BLaER1 treated with 17β-estradiol and CSF1 and Interleukin-3, amounts not matched to agents 10 nM and 100 nM (cell line): ENCODE results near the gene PAQR4.
A peak's percentile ranks its signal among the peaks of the same experiment; 100 is the strongest.

Source experiments
- H3K27ac ChIP-seq, 11 experiments: shearing (Covaris generic); formaldehyde crosslinking; 2 replicates each; pipeline ENCODE4 v1.8.1; 2022
- H3K27me3 ChIP-seq, 11 experiments: shearing (Covaris generic); formaldehyde crosslinking; 2 replicates each; pipeline ENCODE4 v1.8.1; 2022
- H3K36me3 ChIP-seq, 11 experiments: shearing (Covaris generic); formaldehyde crosslinking; 2 replicates each; pipeline ENCODE4 v1.8.1; 2022
- H3K4me1 ChIP-seq, 10 experiments: shearing (Covaris generic); formaldehyde crosslinking; 2 replicates each; pipeline ENCODE4 v1.8.1; 2022
- H3K4me2 ChIP-seq, 11 experiments: shearing (Covaris generic); formaldehyde crosslinking; 2 replicates each; pipeline ENCODE4 v1.8.1; 2022
- H3K4me3 ChIP-seq, 10 experiments: shearing (Covaris generic); formaldehyde crosslinking; 2 replicates each; pipeline ENCODE4 v1.8.1; 2022
- H3K9ac ChIP-seq, 11 experiments: shearing (Covaris generic); formaldehyde crosslinking; 2 replicates each; pipeline ENCODE4 v1.8.1; 2022
- H3K9me3 ChIP-seq, 11 experiments: shearing (Covaris generic); formaldehyde crosslinking; replicated peaks in 1 of 11; 2 replicates each; pipeline ENCODE4 v1.8.1; 2022
- H4K20me1 ChIP-seq, 11 experiments: shearing (Covaris generic); formaldehyde crosslinking; 2 replicates each; pipeline ENCODE4 v1.8.1; 2022
- Cebpa-rat ChIP-seq, 11 experiments: shearing (Covaris generic); IDR thresholded peaks; 2 replicates each; pipeline ENCODE4 v1.8.1; 2022

The PAQR4 gene

DNA sequence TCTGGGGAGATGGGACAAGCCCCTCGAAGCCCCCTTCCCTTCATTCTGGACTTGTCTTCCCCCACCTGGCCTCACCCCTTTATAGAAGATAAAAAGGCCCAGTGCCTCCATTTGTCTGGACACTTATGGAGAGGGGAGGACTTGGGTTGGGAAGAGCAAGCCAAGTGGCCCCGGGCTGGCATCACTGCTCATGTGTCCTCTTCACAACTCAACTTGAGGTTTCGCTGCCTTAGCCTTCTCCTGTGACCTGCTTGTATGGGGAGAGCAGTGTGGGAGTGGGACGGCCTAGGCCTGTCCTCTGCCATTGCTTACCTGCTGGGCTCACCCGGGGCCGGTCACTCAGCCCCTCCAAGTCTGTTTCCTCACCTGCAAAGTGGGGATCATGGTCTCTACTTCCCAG is 1.4 kb downstream of the PAQR4 start:
- Histone ChIP-seq H3K27me3 (no peaks in the 10 kb centered on the region), H3K9me3 (no peaks in the 10 kb centered on the region), H3K36me3 (peaks cover 0 to 48% (median 15%) of the 10 kb centered on the region in 11 experiments; a peak in 14 of 22 replicates), H3K4me1 (peaks cover 74 to 84% (median 80%) of the 10 kb centered on the region in 10 experiments), H3K4me3 (peak overlapping the region; percentile 77 to 98 (median 94)), H3K27ac (peak overlapping the region in 10 of 11 experiments; percentile 61 to 89 (median 81); a peak in 19 of 22 replicates), H3K4me2 (peak overlapping the region; percentile 92 to 99 (median 96)), H3K9ac (peak overlapping the region; percentile 79 to 92 (median 86)), H4K20me1 (peaks cover 39 to 96% (median 79%) of the 10 kb centered on the region in 11 experiments)
- no peak for TF ChIP-seq Cebpa-rat (IDR thresholded peaks at IDR 0.05)

DNA sequence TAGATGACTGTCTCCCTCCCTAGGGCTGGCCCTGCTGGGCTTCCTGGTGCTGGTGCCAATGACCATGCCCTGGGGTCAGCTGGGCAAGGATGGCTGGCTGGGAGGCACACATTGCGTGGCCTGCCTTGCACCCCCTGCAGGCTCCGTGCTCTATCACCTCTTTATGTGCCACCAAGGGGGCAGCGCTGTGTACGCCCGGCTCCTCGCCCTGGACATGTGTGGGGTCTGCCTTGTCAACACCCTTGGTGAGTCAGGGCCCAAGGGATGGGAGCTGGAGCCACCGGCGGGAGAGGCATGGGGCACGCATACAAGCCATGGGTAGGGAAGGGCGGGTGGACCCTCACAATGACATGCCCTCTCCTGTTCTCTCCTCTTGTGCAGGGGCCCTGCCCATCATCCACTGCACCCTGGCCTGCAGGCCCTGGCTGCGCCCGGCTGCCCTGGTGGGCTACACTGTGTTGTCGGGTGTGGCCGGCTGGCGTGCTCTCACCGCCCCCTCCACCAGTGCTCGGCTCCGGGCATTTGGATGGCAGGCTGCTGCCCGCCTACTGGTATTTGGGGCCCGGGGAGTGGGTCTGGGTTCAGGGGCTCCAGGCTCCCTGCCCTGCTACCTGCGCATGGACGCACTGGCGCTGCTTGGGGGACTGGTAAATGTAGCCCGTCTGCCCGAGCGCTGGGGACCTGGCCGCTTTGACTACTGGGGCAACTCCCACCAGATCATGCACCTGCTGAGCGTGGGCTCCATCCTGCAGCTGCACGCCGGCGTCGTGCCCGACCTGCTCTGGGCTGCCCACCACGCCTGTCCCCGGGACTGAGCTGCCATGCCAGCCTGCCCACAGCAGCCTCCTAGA is 2.2 kb downstream of the PAQR4 start:
- peak overlapping the region in 3 of 11 experiments; percentile 9 to 83 (median 66); a peak in 2 of 22 replicates for H3K27ac ChIP-seq
- peaks cover 39 to 96% (median 80%) of the 10 kb centered on the region in 11 experiments for H4K20me1 ChIP-seq
- peak overlapping the region; percentile 92 to 99 (median 96) for H3K4me2 ChIP-seq
- H3K4me1 ChIP-seq, result peaks cover 73 to 86% (median 81%) of the 10 kb centered on the region in 10 experiments
- H3K27me3 ChIP-seq, result no peaks in the 10 kb centered on the region
- H3K36me3 ChIP-seq, result peaks cover 0 to 56% (median 23%) of the 10 kb centered on the region in 11 experiments; a peak in 14 of 22 replicates
- peak overlapping the region; percentile 77 to 98 (median 94); a peak in 19 of 20 replicates for H3K4me3 ChIP-seq
- no peak for TF ChIP-seq Cebpa-rat (IDR thresholded peaks at IDR 0.05)
- no peaks in the 10 kb centered on the region for H3K9me3 ChIP-seq
- H3K9ac ChIP-seq, result peak overlapping the region; percentile 79 to 92 (median 86); a peak in 20 of 22 replicates

DNA sequence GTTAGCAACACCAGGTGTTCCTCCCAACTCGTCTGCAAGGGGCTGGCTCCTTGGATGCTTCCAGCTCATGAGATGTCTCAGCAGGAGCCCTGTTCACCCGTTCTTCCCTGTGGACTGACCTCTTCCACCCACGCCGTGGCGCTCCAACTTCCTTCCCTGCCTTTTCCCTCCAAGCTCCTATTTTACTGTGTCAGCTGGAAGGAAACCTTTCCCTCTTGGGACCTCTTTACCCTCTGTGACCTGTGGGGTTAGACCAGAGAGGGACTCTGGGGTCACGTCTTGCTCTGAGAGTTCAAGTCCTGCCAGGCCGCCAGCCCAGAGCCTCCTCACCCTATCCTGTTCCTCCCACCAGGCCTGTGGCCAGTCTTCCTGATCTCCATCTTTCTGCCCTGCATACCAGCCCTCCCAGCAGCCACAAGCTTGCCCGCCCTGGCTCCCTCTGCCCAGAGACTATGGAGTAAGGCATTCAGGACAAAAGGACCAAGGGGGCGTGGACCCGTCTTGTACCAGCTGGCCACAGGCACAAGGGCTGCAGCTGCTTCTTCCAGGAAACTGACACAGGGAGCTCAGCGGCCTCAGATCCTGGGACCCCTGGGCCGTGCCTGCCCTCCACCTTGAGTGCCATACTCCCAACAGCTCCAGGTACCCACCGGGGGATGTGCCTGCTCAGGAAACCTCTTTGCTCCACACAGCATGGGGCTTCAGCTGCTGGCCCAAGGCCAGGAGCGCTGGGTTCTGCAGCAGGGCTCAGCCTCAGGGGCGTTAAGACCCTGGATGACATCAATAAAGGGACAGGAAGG is 3.0 kb downstream of the PAQR4 start:
- peaks cover 0 to 64% (median 31%) of the 10 kb centered on the region in 11 experiments; a peak in 14 of 22 replicates for H3K36me3 ChIP-seq

DNA sequence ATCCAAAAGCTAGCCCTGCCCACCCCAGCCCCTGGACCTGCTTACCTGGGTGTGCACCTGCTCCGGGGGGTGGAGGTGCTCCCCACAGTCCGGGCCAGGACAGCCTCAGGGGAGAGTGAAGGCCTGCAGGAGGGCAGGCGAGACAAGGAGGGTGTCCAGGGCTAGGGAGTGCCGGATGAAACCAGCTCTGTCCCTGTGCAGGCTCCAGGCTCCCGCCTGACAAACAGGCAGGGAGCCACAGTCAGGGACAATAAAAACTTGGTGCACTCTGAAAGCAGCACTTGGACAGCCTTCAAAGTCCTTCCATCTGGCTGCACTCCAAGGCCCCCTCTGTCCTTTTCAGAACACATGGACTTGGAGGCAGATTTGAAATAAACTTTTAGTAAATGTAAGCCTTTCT is 3.9 kb downstream of the PAQR4 start:
- H3K4me2 ChIP-seq, result peak overlapping the region; percentile 92 to 99 (median 96)

More for the DNA sequence above, 3.0 kb downstream of the PAQR4 start:
- peak overlapping the region in 7 of 11 experiments; percentile 25 to 66 (median 55); a peak in 11 of 22 replicates for H3K27ac ChIP-seq
- H3K27me3 ChIP-seq, result no peaks in the 10 kb centered on the region
- peaks cover 72 to 91% (median 88%) of the 10 kb centered on the region in 10 experiments for H3K4me1 ChIP-seq
- TF ChIP-seq Cebpa-rat (IDR thresholded peaks at IDR 0.05), result no peak
- peak overlapping the region in 9 of 11 experiments; percentile 83 to 92 (median 88); a peak in 17 of 22 replicates for H3K9ac ChIP-seq
- H3K4me3 ChIP-seq, result peak overlapping the region in 8 of 10 experiments; percentile 77 to 98 (median 94); a peak in 15 of 20 replicates
- peak overlapping the region; percentile 92 to 99 (median 96) for H3K4me2 ChIP-seq
- H3K9me3 ChIP-seq, result no peaks in the 10 kb centered on the region
- peaks cover 39 to 96% (median 86%) of the 10 kb centered on the region in 11 experiments for H4K20me1 ChIP-seq

DNA sequence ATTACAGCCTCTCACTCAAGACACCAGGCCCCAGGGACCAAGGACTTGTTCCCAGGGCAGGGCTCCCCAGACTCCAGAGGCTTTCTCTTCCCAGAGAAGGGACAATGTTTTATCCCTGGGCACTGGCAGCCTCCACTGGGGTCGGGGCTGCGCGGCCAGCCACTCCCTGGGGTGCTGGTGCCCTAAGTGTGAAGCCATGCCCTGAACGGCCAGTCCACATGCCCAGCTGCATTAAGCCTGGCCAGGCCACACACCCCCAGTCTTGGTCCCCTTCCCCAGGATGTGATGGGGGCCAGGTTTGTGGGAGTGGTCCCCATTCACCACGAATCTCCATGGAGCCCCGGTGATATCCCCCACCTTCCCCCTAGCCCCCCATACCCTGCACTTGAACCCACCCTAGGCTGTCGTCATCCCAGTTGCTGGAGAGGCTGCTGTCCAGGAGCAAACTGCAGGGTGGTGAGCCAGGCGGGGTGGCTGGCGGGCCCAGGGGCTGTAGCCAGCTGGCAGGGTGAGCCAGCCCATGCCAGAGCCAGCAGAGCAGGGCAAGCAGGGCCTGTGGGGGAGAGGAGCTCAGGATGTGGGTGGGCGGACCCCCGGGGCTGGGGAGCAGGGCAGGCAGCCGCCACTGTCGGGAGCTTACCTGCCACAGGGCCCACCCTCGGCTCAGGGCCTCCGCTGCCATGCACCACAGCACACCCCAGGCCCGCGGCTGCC is 4.6 kb downstream of the PAQR4 start:
- no peaks in the 10 kb centered on the region for H3K9me3 ChIP-seq
- peak overlapping the region in 9 of 11 experiments; percentile 2 to 92 (median 88); a peak in 17 of 22 replicates for H3K9ac ChIP-seq
- TF ChIP-seq Cebpa-rat (IDR thresholded peaks at IDR 0.05), result no peak
- H3K4me1 ChIP-seq, result peaks cover 57 to 89% (median 89%) of the 10 kb centered on the region in 10 experiments
- H3K4me3 ChIP-seq, result peak overlapping the region in 7 of 10 experiments; percentile 17 to 98 (median 93); a peak in 14 of 20 replicates
- no peaks in the 10 kb centered on the region for H3K27me3 ChIP-seq
- H4K20me1 ChIP-seq, result peaks cover 39 to 93% (median 85%) of the 10 kb centered on the region in 11 experiments
- H3K27ac ChIP-seq, result peak overlapping the region in 7 of 11 experiments; percentile 3 to 66 (median 55); a peak in 12 of 22 replicates
- H3K4me2 ChIP-seq, result peak overlapping the region; percentile 92 to 99 (median 96)
- H3K36me3 ChIP-seq, result peaks cover 0 to 79% (median 38%) of the 10 kb centered on the region in 11 experiments; a peak in 12 of 22 replicates

More for the DNA sequence above, 3.9 kb downstream of the PAQR4 start:
- peaks cover 0 to 73% (median 34%) of the 10 kb centered on the region in 11 experiments; a peak in 12 of 22 replicates for H3K36me3 ChIP-seq
- peaks cover 39 to 96% (median 86%) of the 10 kb centered on the region in 11 experiments for H4K20me1 ChIP-seq
- H3K9ac ChIP-seq, result peak overlapping the region in 8 of 11 experiments; percentile 33 to 92 (median 88); a peak in 17 of 22 replicates
- TF ChIP-seq Cebpa-rat (IDR thresholded peaks at IDR 0.05), result no peak
- peak overlapping the region in 7 of 10 experiments; percentile 77 to 98 (median 93); a peak in 14 of 20 replicates for H3K4me3 ChIP-seq
- peak overlapping the region in 7 of 11 experiments; percentile 3 to 66 (median 55); a peak in 13 of 22 replicates for H3K27ac ChIP-seq
- H3K9me3 ChIP-seq, result no peaks in the 10 kb centered on the region
- peaks cover 63 to 91% (median 89%) of the 10 kb centered on the region in 10 experiments for H3K4me1 ChIP-seq
- no peaks in the 10 kb centered on the region for H3K27me3 ChIP-seq

DNA sequence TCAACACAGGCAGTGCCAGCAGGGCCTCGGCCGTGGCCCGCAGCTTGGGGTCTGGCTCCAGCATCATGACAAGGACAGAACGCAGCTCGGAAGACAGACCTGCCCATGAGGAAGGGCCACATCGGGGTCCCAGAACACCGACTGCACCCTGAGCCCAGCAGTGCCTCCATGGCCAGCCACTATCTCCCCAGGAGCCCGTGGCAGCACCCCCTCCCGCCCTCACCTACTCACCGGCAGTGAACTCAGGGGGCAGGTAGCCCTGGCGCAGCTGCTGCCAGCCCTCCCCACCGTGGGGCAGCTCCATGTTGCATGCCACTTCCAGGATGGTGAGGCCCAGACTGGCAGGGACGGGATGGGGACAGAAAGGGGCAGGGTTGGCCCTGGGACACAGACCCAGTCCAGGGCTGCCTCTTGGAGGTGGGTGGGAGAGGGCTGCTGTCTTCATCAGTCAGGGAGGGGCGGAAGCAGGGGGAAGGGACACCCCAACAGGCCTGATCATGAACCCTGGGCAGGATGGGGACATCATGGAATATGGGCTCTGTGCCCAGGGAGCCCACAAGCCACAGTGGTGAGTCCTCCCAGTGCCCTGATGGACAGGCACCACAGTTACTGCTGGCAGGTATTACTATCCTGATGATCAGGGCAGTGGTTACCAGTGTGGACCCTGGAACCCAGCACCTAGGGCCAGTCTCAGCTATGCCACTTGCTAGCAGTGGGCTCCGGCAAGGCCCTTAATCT is 5.3 kb downstream of the PAQR4 start:
- Histone ChIP-seq H3K4me1 (peaks cover 59 to 95% (median 94%) of the 10 kb centered on the region in 10 experiments), H3K9me3 (no peaks in the 10 kb centered on the region), H3K9ac (peak overlapping the region in 9 of 11 experiments; percentile 2 to 92 (median 86); a peak in 15 of 22 replicates), H3K36me3 (peaks cover 0 to 79% (median 40%) of the 10 kb centered on the region in 11 experiments; a peak in 12 of 22 replicates), H3K4me2 (peak overlapping the region; percentile 92 to 99 (median 96)), H3K27ac (peak overlapping the region in 7 of 11 experiments; percentile 3 to 66 (median 55); a peak in 11 of 22 replicates), H3K27me3 (no peaks in the 10 kb centered on the region), H3K4me3 (peak overlapping the region in 7 of 10 experiments; percentile 17 to 98 (median 93); a peak in 12 of 20 replicates), H4K20me1 (peaks cover 39 to 90% (median 84%) of the 10 kb centered on the region in 11 experiments)
- TF ChIP-seq Cebpa-rat (IDR thresholded peaks at IDR 0.05), result no peak
